EL (cell line): Measurements from ENCODE around the gene PLXDC1.
"Not testable (repeated sequence)": the region's sequence is repeated elsewhere in the genome, so short reads cannot be mapped to it uniquely, and the experiment has no call there.

Source experiments
- DNase-seq: peaks from one replicate; pipeline ENCODE4 v3.0.0-alpha.2; 2016

PLXDC1 gene

DNA sequence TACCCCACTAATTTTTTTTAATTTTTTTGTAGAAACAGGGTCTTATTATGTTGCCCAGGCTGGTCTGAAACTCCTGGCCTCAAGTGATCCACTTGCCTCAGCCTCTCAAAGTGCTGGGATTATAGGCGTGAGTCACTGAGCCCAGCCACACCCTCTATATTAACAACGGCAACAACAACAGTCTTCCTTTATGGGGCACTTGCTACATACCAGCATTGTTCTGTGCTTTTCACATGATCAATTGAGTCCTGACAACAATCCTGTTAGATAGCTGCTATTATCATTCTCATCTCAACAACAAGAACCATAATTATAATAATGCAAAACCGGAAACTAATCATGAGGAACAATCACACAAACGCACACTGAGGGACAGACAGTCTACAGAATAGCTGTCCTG is 27.1 kb upstream of the PLXDC1 start:
- peak; percentile 49 for DNase-seq

GRCh38 chr17:39177256-39177655 is 25.8 kb upstream of the PLXDC1 start:
- no peak for DNase-seq

DNA sequence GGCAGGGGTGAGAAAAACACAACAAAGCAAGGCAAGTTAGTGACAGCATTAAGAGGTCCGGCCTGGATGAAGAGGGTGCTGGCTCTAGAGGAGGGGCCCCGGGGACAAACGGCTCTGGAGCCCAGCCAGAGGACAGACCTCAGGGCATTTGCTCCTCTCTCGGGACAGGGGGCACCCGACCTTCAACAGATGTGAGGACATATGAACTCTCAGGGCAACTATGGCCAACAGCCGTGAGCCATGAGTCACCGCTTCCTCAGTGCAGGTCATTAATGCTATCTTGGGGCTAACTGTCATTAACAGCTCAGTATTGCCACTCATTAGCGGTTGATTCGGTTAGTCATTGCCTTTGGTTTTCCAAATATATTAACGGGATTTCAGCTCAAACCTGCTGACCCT is 24.3 kb upstream of the PLXDC1 start:
- no peak for DNase-seq

DNA sequence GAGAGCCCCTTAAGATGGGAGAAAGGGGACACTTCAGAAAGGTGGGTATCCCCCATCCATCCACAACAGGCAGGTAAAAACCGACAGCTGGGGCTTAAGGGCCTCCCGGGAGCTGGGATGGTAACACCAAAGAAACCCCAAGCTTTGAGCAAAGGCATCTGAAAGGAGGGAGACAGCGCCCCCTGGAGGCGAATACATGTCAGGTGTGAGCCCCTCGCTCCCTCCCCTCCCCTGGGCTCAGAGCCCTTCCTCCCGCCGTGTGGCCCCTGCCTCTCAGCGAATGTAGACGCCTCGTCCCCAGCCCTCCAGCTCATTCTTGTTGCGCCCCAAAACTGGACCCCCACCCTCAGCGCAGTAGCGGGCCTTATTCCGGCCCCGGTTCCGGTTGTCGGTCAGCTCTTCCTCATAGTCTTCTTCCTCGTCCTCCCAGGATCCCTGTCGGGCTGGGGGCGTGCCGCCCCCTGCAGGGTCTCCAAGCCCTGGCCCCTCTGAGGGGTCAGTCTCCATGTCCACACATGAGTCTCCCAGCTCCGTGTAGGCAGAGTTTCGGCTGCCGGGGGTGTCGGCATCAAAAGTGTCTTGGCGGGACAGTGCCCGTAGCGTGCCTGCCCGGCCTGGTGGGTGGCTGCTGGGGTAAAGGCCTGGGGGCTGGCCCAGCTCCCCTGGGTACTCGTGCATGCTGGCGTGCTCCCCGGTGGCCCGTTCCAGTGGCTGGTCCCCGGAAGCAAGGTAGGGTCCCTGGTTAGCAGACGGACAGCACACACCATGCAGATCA is 23.7 kb upstream of the PLXDC1 start:
- DNase-seq = peak; percentile 67

- DNase-seq = no peak
These were observed 22.3 kb upstream of the PLXDC1 start for GRCh38 chr17:39173526-39174274.

GRCh38 chr17:39173080-39173479 is 21.6 kb upstream of the PLXDC1 start:
- no peak for DNase-seq

DNA sequence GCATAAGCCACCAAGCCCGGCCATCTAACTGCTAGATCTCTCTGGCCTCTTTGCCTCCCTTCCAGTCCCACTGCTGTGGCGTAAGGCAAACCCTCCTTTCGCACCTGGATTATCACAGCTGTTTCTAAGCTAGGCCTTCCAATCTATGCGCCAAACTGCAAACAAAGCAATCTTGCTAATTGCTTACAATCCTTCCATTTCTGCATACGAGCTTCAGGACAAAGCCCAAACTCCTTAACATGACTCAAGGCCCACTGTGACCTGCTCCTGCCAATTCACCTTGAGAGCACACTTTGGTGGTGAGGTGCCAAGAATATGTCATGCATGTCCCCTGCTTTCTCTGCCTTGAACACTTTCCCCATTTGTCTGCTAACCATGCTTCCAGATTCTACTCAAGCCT is 20.5 kb upstream of the PLXDC1 start:
- no peak for DNase-seq

DNA sequence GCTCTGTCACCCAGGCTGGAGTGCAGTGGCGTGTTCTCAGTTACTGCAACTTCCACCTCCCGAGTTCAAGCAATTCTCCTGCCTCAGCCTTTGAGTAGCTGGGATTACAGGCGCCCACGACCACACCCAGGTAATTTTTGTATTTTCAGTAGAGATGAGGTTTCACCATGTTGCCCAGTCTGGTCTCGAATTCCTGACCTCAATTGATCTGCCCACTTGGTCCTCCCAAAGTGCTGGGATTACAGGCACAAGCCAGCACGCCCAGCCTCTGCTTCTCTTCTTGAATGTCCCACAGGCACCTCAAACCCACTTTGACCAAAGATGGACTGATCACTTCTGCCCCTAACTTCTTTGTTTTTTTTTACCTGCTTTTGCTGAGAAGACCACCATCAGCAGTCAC is 19.1 kb upstream of the PLXDC1 start:
- no peak for DNase-seq

DNA sequence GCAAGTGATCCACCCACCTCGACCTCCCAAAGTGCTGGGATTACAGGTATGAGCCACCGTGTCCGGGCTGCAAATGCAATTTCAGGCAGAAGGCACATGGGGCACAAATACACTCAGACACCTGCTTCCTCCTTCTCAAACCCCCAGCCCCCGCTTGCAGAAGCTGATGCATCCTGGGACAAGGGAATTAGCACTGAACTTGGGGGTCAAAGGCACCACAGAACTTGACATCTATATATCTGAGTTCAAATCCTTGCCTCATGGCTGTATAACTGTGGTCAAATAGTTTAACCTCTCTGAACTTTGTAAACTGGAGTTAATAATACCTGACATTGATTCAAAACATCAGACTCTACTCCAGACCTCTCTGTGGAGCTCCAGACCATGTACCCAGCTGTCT is 18.7 kb upstream of the PLXDC1 start:
- DNase-seq = no peak

- DNase-seq = no peak
These were observed 18.1 kb upstream of the PLXDC1 start for GRCh38 chr17:39169518-39169917.

DNA sequence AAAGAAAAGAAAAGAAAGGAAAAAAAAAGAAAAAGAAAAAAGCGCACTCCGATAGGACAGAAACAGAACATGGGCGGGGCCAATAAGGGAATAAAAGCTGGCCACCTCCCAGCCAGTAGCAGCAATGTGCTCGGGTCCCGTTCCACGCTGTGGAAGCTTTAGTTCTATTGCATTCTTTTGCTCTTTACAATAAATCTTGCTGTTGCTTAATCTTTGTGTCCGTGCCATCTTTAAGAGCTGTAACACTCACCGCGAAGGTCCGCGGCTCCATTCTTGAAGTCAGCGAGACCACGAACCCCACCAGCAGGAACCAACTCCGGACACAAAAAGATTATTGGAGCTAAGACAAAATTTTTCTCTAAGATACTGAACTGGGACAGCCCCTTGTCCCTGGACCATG is 17.7 kb upstream of the PLXDC1 start:
- no peak for DNase-seq

DNA sequence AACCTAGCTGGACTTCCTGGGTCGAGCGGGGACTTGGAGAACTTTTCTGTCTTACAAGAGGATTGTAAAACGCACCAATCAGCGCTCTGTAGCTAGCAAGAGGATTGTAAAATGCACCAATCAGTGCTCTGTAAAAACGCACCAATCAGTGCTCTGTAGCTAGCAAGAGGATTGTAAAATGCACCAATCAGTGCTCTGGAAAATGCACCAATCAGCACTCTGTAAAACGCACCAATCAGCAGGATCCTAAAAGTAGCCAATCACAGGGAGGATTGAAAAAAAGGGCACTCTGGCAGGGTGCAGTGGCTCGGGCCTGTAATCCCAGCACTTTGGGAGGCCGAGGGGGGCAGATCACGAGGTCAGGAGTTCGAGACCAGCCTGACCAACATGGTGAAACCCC is 17.1 kb upstream of the PLXDC1 start:
- not testable (repeated sequence) for DNase-seq

DNA sequence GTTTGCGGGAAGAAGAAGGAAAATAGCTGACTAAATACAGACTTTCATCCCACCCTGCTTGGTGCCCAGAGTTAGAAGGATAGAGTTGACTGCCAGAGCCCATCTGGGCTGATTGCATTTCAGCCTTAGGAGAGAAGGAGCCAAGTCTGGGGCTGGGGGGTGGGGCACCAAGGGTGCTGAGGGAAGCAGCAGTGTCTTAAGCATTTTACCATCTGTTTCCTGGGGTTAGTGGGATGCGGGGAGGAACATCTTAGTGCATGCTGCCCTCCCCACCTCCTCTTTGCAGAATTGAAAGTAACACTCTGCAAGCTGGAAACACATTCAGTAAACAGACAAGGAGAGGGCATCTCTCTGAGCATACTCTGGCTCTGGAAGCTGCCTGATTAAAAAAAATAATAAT is 16.0 kb upstream of the PLXDC1 start:
- no peak for DNase-seq

GRCh38 chr17:39166437-39167335 is 15.2 kb upstream of the PLXDC1 start:
- no peak for DNase-seq

DNA sequence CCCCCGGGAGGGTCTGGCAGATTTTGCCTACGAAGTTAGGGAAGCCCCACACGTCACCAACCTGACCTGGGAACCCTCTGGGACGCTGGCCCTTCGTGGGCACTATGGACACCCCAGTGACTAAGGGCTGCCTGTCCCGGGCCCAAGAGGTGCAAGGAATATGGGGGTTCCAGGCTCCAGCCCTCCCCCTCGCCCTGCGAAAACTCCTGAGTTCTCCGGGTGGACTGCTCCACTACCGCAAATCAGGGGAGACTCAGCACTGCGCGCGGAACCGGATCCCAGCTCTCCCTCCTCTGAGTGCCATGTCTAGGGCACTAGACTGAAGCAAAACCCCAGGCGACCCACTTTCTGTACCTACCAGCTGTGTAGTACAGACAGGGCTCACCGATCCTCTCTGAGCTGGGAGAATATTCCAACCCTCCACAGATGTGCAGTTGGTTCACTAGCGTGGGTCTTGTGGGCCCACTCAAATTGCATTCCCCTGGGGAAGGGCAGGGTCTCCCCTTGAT is 14.5 kb upstream of the PLXDC1 start, which contains the start of gene ARL5C:
TSS of gene ARL5C (minus strand) at position 321 of the 509 bp plus-strand sequence. CDS start 401 bp downstream, outside the sequence.
- no peak for DNase-seq

DNA sequence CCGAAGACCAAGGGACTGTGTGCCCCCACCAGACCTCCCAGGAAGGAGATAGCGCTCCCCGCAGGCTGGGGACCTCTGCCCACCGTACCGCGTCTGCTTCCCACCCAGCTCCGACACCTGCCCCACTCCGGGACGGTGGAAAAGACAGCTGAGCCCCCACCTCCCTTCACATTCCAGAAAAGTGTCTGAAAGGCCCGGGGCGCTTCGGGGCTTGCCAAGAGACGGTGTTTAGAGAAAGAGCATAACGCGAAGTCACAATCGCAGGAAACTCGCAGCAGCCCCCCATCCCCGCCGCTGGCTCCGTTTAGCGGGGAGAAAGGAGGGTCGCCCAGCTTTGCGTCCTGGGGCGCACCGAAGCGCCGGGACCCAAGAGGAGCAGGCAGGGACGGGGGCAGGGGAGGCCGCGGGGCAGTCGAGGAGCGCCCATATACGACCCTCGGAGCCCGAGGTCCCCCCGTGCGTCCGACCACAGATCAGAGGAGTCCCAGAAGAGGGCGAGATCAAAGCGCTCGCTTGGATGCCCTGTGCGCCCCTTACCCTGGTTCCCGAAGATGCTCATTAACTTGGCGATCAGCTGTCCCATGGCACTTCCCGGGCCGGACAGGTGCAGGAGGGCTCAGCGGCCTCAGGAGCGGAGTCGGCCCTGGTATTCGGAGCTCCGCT is 13.9 kb upstream of the PLXDC1 start:
- no peak for DNase-seq

DNA sequence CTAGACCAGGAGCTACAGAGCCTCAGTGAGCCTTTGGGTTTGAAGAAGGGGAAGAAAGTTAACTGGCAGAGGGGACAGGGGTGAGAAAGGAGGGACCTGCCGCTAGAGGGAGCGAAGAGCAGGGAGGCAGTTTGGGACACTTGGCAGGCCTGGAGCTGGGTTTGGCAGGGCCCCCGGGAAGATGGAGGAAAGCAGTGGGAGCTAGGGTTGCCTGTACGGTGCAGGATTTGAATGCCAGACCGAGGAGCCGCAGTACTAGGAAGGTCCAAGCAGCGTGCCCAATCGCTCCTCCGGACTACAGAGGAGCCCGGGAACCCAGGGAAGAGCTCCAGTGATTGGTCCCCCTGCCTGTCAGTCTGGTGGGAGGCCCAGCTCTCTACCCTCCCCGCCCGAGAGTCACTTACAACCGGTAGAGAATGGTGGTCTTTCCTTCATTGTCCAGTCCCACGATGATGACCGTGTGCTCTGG is 13.3 kb upstream of the PLXDC1 start:
- DNase-seq = peak; percentile 95

GRCh38 chr17:39161962-39162361 is 10.5 kb upstream of the PLXDC1 start:
- DNase-seq = no peak

DNA sequence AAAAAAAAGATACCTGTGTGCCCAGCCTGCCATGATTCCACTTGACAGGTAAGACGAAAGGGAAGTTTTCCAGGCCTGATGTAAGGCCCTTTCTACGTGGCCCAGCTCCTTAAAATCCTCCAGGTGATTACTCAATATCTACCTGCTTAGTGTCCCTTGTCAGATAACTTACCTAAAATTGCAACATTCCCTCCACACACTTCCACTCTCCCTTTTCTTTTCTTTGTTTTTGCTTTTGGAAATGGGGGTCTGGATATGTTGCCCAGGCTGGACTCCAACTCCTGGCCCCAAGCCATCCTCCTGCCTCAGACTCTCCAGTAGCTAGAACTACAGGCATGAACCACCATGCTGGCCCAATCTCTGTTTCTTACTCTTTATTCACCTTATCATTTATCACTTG is 7.2 kb upstream of the PLXDC1 start:
- no peak for DNase-seq

DNA sequence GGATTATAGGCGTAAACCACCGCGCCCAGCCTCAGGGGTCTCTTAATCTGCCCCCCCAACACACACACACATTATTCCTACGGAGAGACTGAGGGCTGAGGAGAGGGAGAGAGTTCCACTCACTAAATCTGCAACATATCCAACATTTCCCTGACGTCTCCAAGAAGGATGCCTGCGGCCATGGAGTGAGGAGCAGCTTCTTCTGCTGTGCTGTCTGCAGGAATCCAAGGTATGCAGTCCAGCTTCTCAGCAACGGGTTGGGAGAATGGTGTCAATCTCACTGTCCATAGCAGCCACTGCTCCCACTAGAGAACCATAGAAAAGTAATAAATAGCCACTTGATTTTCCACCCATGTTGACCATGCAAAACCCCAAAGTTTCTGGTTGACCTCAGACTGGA is 5.1 kb upstream of the PLXDC1 start:
- DNase-seq = peak; percentile 55

- no peak for DNase-seq
These were observed 4.2 kb upstream of the PLXDC1 start for GRCh38 chr17:39155654-39156053.

- peak; percentile 92 for DNase-seq
These were observed 2.2 kb upstream of the PLXDC1 start for GRCh38 chr17:39153599-39154051.
